Stimulated activated CD4-positive, alpha-beta T cell treated with anti-CD3 and anti-CD28 coated beads, TNF-alpha, amount 100 ng/mL, for 1 hour (primary cell): ENCODE measurements around the gene GON4L.
"Not testable (repeated sequence)": the region's sequence is repeated elsewhere in the genome, so short reads cannot be mapped to it uniquely, and the experiment has no call there.

Experiments
- DNase-seq, 3 donors: peaks; one replicate each; pipeline ENCODE4 v3.0.0-alpha.2; 2020; ENCODE audit warnings: low read depth in 3 of 3, low spot score in 1 of 3

Gene GON4L

GRCh38 chr1:155703216-155703615 is 153.8 kb downstream of the GON4L start:
- DNase-seq = no peak

- not testable (repeated sequence) for DNase-seq
Observed at GRCh38 chr1:155701675-155702074, 155.3 kb downstream of the GON4L start.
